ENCODE measurements around the gene RREB1.

- TF ChIP-seq CTCF (IDR thresholded peaks at IDR 0.05) = no peak
- no peak for TF ChIP-seq POLR2A (IDR thresholded peaks at IDR 0.05)
Observed at GRCh38 chr6:7246401-7247178, 138.8 kb downstream of the RREB1 start.

Data from adrenal gland (tissue), 5 donors.